ENCODE measurements around the gene MON2.
"Not testable (repeated sequence)": the region's sequence is repeated elsewhere in the genome, so short reads cannot be mapped to it uniquely, and the experiment has no call there.

The MON2 gene

GRCh38 chr12:62481843-62482540 is 15.4 kb downstream of the MON2 start:
- no peak for DNase-seq (ENCODE audit: low read depth, low spot score)

- no peak for DNase-seq (ENCODE audit: low read depth, low spot score)
Measured at GRCh38 chr12:62482769-62483168, 16.1 kb downstream of the MON2 start.

- DNase-seq (ENCODE audit: low read depth, low spot score): no peak
Measured at GRCh38 chr12:62484233-62484632, 17.6 kb downstream of the MON2 start.

- no peak for DNase-seq (ENCODE audit: low read depth, low spot score)
Measured at GRCh38 chr12:62505786-62506185, 39.2 kb downstream of the MON2 start.

- no peak for DNase-seq (ENCODE audit: low read depth, low spot score)
Measured at GRCh38 chr12:62512901-62513300, 46.3 kb downstream of the MON2 start.

- DNase-seq (ENCODE audit: low read depth, low spot score): not testable (repeated sequence)
Measured at GRCh38 chr12:62514080-62514479, 47.5 kb downstream of the MON2 start.

DNA sequence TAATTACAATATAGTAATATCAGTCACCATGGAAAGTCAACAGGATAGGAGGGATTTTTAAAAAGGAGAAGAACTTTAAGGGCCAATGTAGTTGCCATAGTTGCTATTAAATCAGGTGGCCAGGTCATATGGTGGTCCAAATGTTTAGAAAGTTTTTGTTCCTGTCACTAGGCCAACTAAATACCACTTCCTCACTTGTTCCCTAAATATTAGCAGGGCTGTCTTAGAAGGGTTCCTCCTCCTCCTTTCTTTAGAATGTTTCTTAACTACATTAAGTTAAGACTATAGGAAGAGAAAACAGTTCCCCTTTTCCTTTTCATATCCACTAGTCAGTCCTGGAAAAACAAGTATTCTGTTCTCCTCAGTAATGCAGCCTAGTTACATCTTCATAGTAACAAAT is 50.3 kb downstream of the MON2 start:
- no peak for DNase-seq (ENCODE audit: low read depth, low spot score)

GRCh38 chr12:62517887-62518286 is 51.3 kb downstream of the MON2 start:
- no peak for DNase-seq (ENCODE audit: low read depth, low spot score)

DNA sequence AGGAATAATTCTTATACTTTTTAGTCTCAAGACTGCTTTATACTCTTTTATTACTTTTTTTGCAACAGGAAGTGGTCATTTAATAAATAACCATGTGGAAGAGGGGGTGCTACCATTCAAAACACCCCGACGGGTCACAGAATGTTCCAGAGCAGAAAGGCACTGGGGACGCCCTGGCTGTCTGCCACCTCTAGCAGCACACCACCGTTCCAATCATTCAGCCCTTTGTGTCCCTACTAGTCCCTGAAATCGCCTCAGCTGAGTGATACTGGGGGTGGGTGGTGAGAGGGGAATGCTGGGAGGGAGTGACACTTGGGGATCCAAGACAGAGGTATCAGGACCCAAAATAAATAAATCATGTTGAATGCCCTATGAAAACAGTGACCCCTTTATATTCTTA is 52.4 kb downstream of the MON2 start:
- no peak for DNase-seq (ENCODE audit: low read depth, low spot score)

DNA sequence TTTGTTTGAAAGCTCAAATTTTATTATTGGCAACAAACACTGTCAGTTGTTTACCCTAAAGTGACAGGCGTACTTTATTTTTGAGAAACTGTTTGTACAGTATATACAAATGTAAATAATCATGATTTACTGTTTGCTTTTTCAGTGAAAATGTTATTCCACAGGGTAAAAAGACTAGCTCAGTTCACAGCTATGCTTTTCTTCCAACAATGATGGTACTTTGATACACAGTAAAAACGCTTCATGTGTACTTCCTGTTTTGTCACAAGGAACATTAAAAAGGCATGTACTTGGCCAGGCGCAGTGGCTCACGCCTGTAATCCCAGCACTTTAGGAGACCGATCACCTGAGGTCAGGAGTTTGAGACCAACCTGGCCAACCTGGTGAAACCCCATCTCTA is 53.7 kb downstream of the MON2 start:
- DNase-seq (ENCODE audit: low read depth, low spot score): no peak

DNA sequence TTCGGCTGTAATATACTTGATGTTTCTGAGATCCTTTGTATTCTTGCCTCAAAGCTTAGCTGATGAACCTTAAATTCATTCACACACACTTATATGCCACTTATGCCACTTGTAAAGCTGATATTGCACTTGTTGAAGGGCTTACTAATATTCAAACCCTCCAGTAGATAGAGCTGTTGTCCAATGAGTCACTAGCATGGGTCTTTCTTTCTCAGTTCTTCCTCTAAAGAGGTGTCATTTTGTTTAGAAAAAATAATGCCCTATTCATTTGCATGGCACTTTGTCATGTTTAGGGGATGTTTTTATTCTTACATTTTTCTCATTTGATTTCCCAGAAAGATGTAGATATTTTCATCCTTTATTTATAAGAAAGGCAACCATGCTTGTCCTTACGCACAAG is 56.4 kb downstream of the MON2 start:
- DNase-seq (ENCODE audit: low read depth, low spot score): no peak

GRCh38 chr12:62523619-62524018 is 57.0 kb downstream of the MON2 start:
- DNase-seq (ENCODE audit: low read depth, low spot score): no peak

GRCh38 chr12:62525271-62525670 is 58.6 kb downstream of the MON2 start:
- no peak for DNase-seq (ENCODE audit: low read depth, low spot score)

DNA sequence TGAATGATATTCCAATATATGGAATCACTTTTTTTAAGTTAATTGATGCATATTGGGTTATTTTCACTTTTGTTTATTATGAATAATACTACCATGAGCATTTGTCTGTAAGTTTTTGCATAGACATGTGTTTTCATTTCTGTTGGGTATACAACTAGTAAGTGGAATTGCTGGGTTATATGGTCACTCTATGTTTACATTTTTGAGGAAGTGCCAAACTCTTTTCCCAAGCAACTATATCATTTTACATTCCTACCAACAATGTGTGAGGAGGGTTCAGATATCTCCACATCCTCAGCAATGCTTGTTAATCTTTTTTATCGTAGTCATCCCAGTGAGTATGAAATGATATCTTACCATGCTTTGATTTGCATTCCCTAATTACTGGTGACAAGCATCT is 64.0 kb downstream of the MON2 start:
- no peak for DNase-seq (ENCODE audit: low read depth, low spot score)

DNA sequence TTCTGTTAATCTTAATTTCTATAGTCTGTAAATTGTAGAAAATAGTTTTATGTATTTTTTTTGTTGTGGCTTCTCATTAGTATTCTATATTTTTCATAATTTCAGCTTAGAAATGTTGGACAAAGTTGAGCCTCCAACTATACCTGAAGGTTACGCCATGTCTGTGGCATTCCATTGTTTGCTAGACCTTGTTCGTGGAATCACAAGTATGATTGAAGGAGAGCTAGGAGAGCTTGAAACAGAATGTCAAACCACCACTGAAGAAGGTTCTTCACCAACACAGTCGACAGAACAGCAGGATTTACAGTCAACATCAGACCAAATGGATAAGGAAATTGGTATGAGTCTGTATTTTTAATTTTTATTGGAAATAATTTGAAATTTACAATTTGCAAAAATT is 65.7 kb downstream of the MON2 start:
- no peak for DNase-seq (ENCODE audit: low read depth, low spot score)

DNA sequence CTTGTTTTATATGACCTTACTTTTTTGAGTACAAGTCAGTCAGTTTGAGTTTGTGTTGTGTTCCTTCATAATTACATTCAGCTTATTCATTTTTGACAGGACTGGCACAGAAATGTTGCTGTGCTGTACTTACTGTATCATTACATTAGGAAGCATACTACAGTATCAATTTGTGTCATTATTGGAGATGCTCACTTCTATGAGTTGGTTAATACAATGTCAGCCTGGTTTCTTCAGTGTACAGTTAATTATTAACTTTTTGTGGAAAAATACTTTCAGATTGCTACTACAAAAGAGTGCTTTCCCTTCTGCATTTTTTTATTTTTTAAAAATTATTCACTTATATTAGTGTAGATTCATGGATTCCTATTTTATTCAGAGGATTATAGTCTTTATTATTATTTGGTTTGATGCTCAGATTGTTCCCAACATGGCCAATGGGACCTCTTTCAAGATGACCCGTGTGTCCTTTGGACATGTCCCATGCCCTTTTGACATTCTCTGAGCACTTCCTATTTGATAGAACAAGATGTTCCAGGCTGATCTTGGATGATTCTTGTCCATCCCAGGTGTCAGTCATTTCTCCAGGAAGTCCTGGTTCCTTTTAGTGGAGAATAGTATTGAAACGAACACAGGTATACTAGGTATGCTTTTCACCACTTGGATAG is 66.6 kb downstream of the MON2 start:
- no peak for DNase-seq (ENCODE audit: low read depth, low spot score)

- DNase-seq (ENCODE audit: low read depth, low spot score): no peak
Measured at GRCh38 chr12:62533755-62534107, 67.1 kb downstream of the MON2 start.

- DNase-seq (ENCODE audit: low read depth, low spot score): no peak
Measured at GRCh38 chr12:62536546-62536945, 69.9 kb downstream of the MON2 start.

- peak; percentile 57 for DNase-seq (ENCODE audit: low read depth, low spot score)
Measured at GRCh38 chr12:62537551-62537950, 70.9 kb downstream of the MON2 start.

GRCh38 chr12:62540354-62540753 is 73.7 kb downstream of the MON2 start:
- DNase-seq (ENCODE audit: low read depth, low spot score): no peak

DNA sequence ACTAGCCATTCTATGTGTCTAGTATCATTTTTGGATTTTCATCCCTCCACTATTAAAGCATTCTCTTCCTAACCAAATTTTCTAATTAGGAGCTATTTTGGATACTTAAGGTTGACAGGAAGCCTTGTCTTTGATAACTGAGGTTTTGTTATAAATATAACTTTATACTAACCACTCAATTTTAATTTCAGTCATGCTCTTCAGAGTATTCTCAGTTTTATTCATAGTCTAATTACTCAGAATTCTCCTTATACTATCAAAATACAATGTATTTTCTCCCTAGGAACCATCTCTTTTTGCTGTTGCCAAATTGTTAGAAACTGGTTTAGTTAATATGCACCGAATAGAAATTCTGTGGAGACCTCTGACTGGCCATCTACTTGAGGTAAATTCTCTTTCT is 76.2 kb downstream of the MON2 start:
- no peak for DNase-seq (ENCODE audit: low read depth, low spot score)

DNA sequence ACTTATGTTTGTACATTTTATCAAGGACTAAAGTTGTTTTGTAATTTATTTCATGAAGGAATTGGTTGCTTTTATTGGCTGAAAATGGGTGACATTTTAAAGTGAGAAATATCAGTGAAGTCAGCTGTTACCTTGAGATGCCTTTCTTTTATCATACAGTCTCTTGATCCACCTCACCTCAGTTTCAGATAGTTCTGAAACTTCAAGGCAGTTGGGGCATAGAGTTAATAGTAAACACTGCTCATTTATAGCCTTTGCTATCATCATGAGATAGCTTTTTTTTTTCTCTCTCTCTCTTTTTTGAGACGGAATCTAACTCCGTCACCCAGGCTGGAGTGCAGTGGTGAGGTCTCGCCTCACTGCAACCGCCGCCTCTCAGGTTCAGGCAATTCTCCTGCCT is 76.7 kb downstream of the MON2 start:
- DNase-seq (ENCODE audit: low read depth, low spot score): no peak

DNA sequence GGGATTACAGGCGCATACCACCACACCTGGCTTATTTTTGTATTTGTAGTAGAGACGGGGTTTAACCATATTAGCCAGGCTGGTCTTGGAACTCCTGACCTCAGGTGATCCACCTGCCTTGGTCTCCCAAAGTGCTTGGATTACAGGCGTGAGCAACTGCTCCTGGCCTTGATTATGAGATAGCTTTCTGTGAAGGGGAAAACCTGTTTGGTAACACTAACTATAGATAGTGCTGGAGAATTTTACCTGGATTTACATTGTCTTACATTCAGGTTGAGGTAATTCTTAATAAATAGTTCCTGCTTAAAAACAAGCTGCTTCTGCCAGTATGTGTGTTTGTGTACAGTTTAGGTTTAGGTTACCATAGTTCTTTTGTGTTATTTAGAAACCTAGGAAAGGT is 77.1 kb downstream of the MON2 start:
- DNase-seq (ENCODE audit: low read depth, low spot score): no peak
